T-helper 2 cell treated with Interferon-gamma antibody and Interleukin-4, amounts not matched to agents 5 μg/mL and 100 μg/mL, for 36 hours (primary cell): ENCODE results near the gene CUL2.
A peak's percentile ranks its signal among the peaks of the same experiment; 100 is the strongest.

Experiments used
- DNase-seq: peaks from one replicate; pipeline ENCODE4 v3.0.0; 2021; ENCODE audit warnings: low spot score
- H3K27ac Mint-ChIP-seq: one replicate; pipeline ENCODE4 v1.8.0; 2021; ENCODE audit warnings: mild to moderate bottlenecking, mixed read lengths
- H3K27me3 Mint-ChIP-seq: one replicate; pipeline ENCODE4 v1.8.0; 2021; ENCODE audit warnings: low read depth, mixed read lengths
- H3K36me3 Mint-ChIP-seq: one replicate; pipeline ENCODE4 v1.8.0; 2021; ENCODE audit warnings: low read depth, mixed read lengths
- H3K4me1 Mint-ChIP-seq: one replicate; pipeline ENCODE4 v1.8.0; 2021; ENCODE audit warnings: low read depth, mixed read lengths
- H3K4me3 Mint-ChIP-seq: one replicate; pipeline ENCODE4 v1.8.0; 2022; ENCODE audit warnings: mild to moderate bottlenecking, moderate library complexity, mixed read lengths
- H3K9me3 Mint-ChIP-seq: one replicate; pipeline ENCODE4 v1.8.0; 2021; ENCODE audit warnings: mixed read lengths

CUL2 gene

DNA sequence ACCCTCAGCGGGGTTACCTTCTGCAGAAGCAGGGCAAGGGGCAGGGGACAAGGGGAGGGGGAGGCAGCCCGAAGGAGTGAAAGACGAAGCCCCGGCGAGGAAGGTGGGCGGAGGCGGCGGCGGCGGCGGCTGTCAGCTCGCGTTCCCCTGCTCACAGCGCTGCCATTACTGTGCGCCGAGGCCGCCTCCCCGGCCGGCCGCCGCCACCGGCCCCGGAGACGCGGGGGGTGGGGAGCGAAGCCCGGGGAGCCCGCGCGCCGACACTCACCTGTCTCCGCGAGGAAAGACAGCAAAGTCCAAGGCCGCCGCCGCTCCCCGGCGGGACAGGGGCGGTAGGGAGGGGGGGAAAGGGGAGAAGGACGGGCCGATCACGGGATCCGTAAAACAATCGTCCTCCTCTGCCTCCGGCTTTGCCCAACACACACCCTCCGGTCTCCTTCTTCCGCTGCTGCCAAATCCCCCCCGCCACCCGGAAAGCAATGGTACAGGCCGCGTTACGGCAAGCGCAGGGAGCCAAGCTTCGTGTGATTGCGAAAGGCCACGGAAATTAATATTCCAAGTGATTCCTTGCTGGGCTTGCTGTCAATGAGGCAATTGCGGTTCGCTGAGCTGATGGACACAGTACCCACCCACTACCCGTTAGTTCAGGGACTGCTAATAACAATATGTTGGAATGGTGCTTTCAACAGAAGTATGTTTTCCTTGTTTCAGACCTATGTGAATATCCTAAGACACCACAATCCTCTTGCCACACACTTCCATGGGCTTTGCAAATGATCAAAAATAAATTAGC lies at the start of gene CUL2:
TSS of gene CUL2 (minus strand) at position 180 of the 793 bp plus-strand sequence. CDS start 19,024 bp downstream, outside the sequence.
- peaks cover 34% of the 10 kb centered on the region for H3K4me1 Mint-ChIP-seq
- no peaks in the 10 kb centered on the region for H3K27me3 Mint-ChIP-seq
- H3K27ac Mint-ChIP-seq: peak within 1 kb of the TSS; percentile 98
- peaks cover 6% of the 10 kb centered on the region for H3K9me3 Mint-ChIP-seq
- peaks cover 9% of the 10 kb centered on the region for H3K36me3 Mint-ChIP-seq
- DNase-seq: peak; percentile 90
- peak within 1 kb of the TSS; percentile 97 for H3K4me3 Mint-ChIP-seq

- peak overlapping the region; percentile 70 for H3K27ac Mint-ChIP-seq
- no peak for DNase-seq
- peaks cover 41% of the 10 kb centered on the region for H3K4me1 Mint-ChIP-seq
- H3K27me3 Mint-ChIP-seq: no peaks in the 10 kb centered on the region
- H3K36me3 Mint-ChIP-seq: no peaks in the 10 kb centered on the region
- H3K9me3 Mint-ChIP-seq: no peaks in the 10 kb centered on the region
- peak overlapping the region; percentile 68 for H3K4me3 Mint-ChIP-seq
Measured at GRCh38 chr10:35136263-35136815, 46.2 kb upstream of the CUL2 start.

DNA sequence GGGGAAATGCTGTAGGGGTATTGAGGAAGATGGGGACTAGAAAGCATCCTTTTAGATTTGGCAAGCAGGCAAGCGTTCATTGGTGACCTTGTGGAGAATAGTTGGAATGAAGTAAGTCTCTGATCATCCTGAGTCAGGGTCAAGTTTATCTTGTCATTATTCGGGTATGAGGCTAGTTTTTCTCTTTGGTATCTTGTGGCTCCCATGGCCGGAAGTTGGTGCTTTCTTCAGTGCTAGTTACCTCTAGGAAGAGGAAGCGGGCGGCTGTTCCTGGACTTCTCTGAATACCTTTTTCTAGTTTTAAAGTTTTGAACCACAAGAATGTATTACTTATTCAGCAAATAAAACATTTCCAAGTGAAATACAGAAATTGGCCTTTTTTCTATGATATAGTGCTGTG lies 45.7 kb upstream of the CUL2 start:
- peak overlapping the region; percentile 70 for H3K27ac Mint-ChIP-seq
- no peaks in the 10 kb centered on the region for H3K27me3 Mint-ChIP-seq
- peaks cover 46% of the 10 kb centered on the region for H3K4me1 Mint-ChIP-seq
- H3K9me3 Mint-ChIP-seq: no peaks in the 10 kb centered on the region
- H3K36me3 Mint-ChIP-seq: no peaks in the 10 kb centered on the region
- DNase-seq: no peak
- peak overlapping the region; percentile 68 for H3K4me3 Mint-ChIP-seq

DNA sequence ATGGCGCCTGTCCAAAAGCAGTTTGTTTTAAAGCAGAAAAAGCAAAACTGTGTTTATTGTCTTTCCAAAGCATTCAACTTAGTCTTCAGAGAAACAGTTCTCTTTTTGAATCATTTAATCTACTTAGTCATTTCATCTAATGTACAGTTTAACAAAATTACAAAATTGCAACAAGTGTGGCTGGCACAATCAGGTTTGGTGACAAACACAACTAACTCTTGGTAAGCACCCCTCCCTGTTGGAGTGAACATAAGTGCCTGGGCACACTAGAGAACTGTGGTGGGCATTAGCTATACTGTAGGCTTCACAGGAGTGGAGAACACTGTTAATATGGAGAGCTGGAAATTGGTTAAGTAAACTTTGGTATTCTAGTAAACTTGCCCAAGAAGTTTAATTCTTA lies 43.4 kb upstream of the CUL2 start:
- no peak for DNase-seq
- H3K36me3 Mint-ChIP-seq: peaks cover 5% of the 10 kb centered on the region
- H3K4me3 Mint-ChIP-seq: peak overlapping the region; percentile 68
- H3K4me1 Mint-ChIP-seq: peaks cover 62% of the 10 kb centered on the region
- no peaks in the 10 kb centered on the region for H3K27me3 Mint-ChIP-seq
- peak overlapping the region; percentile 88 for H3K27ac Mint-ChIP-seq
- H3K9me3 Mint-ChIP-seq: no peaks in the 10 kb centered on the region

GRCh38 chr10:35132727-35133126 lies 42.6 kb upstream of the CUL2 start:
- DNase-seq: no peak
- H3K36me3 Mint-ChIP-seq: peaks cover 9% of the 10 kb centered on the region
- peak overlapping the region; percentile 88 for H3K27ac Mint-ChIP-seq
- H3K27me3 Mint-ChIP-seq: no peaks in the 10 kb centered on the region
- H3K9me3 Mint-ChIP-seq: no peaks in the 10 kb centered on the region
- H3K4me3 Mint-ChIP-seq: peak overlapping the region; percentile 68
- H3K4me1 Mint-ChIP-seq: peaks cover 64% of the 10 kb centered on the region

GRCh38 chr10:35130663-35131062 lies 40.5 kb upstream of the CUL2 start:
- H3K36me3 Mint-ChIP-seq: peaks cover 12% of the 10 kb centered on the region
- H3K27ac Mint-ChIP-seq: peak overlapping the region; percentile 84
- H3K4me3 Mint-ChIP-seq: peak overlapping the region; percentile 74
- H3K4me1 Mint-ChIP-seq: peaks cover 58% of the 10 kb centered on the region
- DNase-seq: no peak
- H3K9me3 Mint-ChIP-seq: no peaks in the 10 kb centered on the region
- H3K27me3 Mint-ChIP-seq: no peaks in the 10 kb centered on the region

DNA sequence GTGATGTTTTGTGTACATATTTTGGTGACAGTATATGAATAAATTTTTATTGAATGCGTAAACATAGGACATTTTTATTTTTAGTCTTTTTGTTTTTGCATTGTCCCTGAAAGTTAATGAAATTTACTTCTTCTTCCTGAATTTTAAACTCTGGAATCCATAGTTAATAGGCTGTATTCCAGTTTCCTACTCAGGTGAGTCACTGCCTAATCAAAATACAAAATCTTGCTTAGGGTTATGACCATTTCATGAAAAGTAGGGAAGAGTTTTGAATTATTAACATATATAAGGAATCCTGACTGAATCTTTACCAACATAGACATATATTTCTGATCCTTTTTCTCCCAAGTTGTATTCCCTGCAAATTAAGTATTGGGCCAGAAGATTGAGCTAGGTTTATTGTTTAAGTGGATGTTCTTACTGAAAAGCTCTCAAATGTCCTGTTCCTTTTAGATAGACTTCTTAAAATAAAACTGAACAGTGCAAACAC lies 39.1 kb upstream of the CUL2 start:
- Mint-ChIP-seq H3K27me3 (no peaks in the 10 kb centered on the region), H3K4me3 (peak overlapping the region; percentile 91), H3K4me1 (peaks cover 61% of the 10 kb centered on the region), H3K27ac (peak overlapping the region; percentile 89), H3K36me3 (peaks cover 12% of the 10 kb centered on the region), H3K9me3 (no peaks in the 10 kb centered on the region)
- no peak for DNase-seq

- H3K27me3 Mint-ChIP-seq: no peaks in the 10 kb centered on the region
- peaks cover 49% of the 10 kb centered on the region for H3K4me1 Mint-ChIP-seq
- peak overlapping the region; percentile 91 for H3K4me3 Mint-ChIP-seq
- H3K27ac Mint-ChIP-seq: peak overlapping the region; percentile 89
- H3K9me3 Mint-ChIP-seq: no peaks in the 10 kb centered on the region
- H3K36me3 Mint-ChIP-seq: peaks cover 12% of the 10 kb centered on the region
- peak; percentile 71 for DNase-seq
Measured at GRCh38 chr10:35127289-35127891, 37.2 kb upstream of the CUL2 start.

- peak within 1 kb of the TSS; percentile 91 for H3K4me3 Mint-ChIP-seq
- no peaks in the 10 kb centered on the region for H3K9me3 Mint-ChIP-seq
- peak; percentile 96 for DNase-seq
- peaks cover 44% of the 10 kb centered on the region for H3K4me1 Mint-ChIP-seq
- H3K27ac Mint-ChIP-seq: peak within 1 kb of the TSS; percentile 89
- H3K27me3 Mint-ChIP-seq: no peaks in the 10 kb centered on the region
- peaks cover 12% of the 10 kb centered on the region for H3K36me3 Mint-ChIP-seq
Measured at GRCh38 chr10:35126530-35127288, 36.6 kb upstream of the CUL2 start, which contains the start of gene CREM. CREM (plus strand) TSS chr10:35126846; CDS start chr10:35137836, 10,990 bp downstream.

DNA sequence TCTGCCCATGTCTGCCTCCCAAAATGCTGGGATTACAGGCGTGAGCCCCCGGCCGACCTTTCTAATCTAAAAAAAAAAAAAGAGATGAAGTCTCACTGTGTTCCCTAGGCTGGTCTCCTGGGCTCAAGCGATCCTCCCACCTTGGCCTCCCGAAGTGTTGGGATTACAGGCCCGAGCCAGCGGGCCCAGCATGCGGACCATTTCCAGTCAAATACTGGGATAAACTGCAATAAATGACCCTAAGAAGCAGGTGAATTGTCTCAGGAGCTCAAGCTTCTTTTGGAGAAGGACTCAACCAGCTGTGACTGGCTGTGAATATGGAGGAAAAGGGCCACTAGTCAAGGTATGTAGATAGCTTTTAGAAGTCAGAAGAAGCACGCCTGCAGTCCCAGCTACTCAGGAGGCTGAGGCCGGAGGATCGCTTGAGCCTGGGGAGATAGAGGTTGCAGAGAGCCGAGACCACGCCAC lies 36.0 kb upstream of the CUL2 start:
- Mint-ChIP-seq H3K4me3 (peak overlapping the region; percentile 91), H3K4me1 (peaks cover 38% of the 10 kb centered on the region), H3K27ac (peak overlapping the region; percentile 89), H3K36me3 (peaks cover 12% of the 10 kb centered on the region), H3K9me3 (no peaks in the 10 kb centered on the region), H3K27me3 (no peaks in the 10 kb centered on the region)
- no peak for DNase-seq

DNA sequence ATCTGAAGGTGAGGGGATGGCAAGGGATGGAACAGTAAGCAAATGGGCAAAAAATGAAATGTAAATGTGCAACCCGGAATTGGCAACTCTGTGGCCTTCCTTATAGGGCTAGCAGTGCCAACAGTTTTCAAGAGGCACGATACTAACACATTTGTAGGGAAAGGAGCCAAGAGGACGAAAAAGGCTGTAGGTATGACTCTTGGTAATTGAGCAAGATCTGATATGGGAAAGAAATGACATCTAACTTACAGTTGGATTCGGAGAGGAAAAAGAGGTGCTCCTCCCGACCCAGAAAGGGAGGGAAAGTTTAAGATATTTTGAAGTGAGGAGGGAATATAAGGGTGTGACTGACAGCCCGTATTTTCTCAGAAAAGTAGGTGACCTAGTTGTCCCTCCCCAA lies 34.4 kb upstream of the CUL2 start:
- no peaks in the 10 kb centered on the region for H3K27me3 Mint-ChIP-seq
- H3K4me1 Mint-ChIP-seq: peaks cover 27% of the 10 kb centered on the region
- no peak overlapping the region for H3K4me3 Mint-ChIP-seq
- DNase-seq: no peak
- H3K36me3 Mint-ChIP-seq: peaks cover 12% of the 10 kb centered on the region
- H3K9me3 Mint-ChIP-seq: no peaks in the 10 kb centered on the region
- H3K27ac Mint-ChIP-seq: no peak overlapping the region

DNA sequence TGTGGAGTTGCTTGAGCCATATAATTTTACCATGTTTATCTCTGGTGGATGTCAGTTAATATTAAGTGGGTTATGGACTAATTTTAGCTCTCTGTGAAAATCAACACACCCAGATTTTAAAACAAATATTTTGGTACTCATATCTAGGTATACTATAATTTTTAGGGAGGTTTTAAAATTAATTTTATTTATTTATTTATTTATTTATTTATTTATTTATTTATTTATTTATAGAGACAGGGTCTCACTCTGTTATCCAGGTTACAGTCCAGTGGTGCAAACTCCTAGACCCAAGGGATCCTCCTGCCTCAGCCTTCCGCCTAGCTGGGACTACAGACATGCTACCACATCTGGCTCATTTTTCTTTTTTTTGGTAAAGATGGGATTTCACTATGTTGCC lies 29.2 kb upstream of the CUL2 start:
- Mint-ChIP-seq H3K27me3 (peaks cover 5% of the 10 kb centered on the region), H3K4me3 (no peak overlapping the region), H3K9me3 (no peaks in the 10 kb centered on the region), H3K4me1 (peaks cover 5% of the 10 kb centered on the region), H3K36me3 (no peaks in the 10 kb centered on the region), H3K27ac (no peak overlapping the region)
- no peak for DNase-seq

DNA sequence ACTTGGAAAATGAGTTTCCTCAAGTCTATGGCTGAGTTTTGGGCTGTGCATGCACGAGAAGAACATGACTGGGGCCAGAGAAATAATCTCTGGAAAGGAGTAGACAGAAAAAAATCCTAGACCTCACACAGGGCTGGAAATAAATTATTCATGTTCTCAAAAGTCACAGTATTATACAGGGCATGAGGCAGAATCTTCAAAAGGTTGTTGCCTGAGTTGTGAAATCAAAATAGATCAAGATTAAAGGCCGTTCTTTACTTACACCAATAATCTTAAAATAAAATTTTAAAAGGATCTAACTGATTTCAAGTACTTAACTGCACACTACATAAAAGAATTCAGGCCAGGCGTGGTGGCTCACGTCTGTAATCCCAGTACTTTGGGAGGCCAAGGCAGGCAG lies 22.4 kb upstream of the CUL2 start:
- Mint-ChIP-seq H3K4me3 (no peak overlapping the region), H3K36me3 (no peaks in the 10 kb centered on the region), H3K4me1 (no peaks in the 10 kb centered on the region), H3K27me3 (peaks cover 4% of the 10 kb centered on the region), H3K9me3 (no peaks in the 10 kb centered on the region), H3K27ac (no peak overlapping the region)
- no peak for DNase-seq
